HepG2 (cell line): ENCODE measurements around the gene CHST6. TPM values are rescaled to one million over a fixed set of nuclear protein-coding genes. Genes with fewer than 3 reads are reported as not detected.
A peak's percentile ranks its signal among the peaks of the same experiment; 100 is the strongest.

Experiments used
- DR1 ChIP-seq: sonication (generic); formaldehyde crosslinking; IDR thresholded peaks from 2 replicates; pipeline ENCODE4 v1.8.0; 2021; ENCODE audit warnings: mild to moderate bottlenecking, missing genetic modification reagents, inconsistent platforms
- DRAP1 ChIP-seq: IDR thresholded peaks from 2 replicates; pipeline ENCODE4 v1.6.1; 2016; ENCODE audit warnings: missing genetic modification reagents, missing compliant biosample characterization
- HDAC2 ChIP-seq: sonication (generic); formaldehyde crosslinking; IDR thresholded peaks from 2 replicates; pipeline ENCODE4 v1.4.0; 2020; ENCODE audit warnings: missing genetic modification reagents
- HNF4G ChIP-seq, 2 experiments: sonication (generic) in 1 of 2; formaldehyde crosslinking in 1 of 2; IDR thresholded peaks; 2 replicates each; pipeline versions ENCODE4 v1.4.0 to v1.6.1; 2011 to 2020; ENCODE audit warnings: borderline replicate concordance in 2 of 2, low read depth in 2 of 2, mild to moderate bottlenecking in 2 of 2, low read length in 1 of 2, missing genetic modification reagents in 1 of 2, moderate library complexity in 1 of 2
- HOMEZ ChIP-seq: IDR thresholded peaks from 2 replicates; pipeline ENCODE4 v1.6.1; 2016; ENCODE audit warnings: low read depth
- JUNB ChIP-seq: sonication (generic); formaldehyde crosslinking; IDR thresholded peaks from 2 replicates; pipeline ENCODE4 v1.8.0; 2022; ENCODE audit warnings: missing genetic modification reagents, mild to moderate bottlenecking, borderline replicate concordance
- MIER2 ChIP-seq: IDR thresholded peaks from 2 replicates; pipeline ENCODE4 v1.6.1; 2016; ENCODE audit warnings: missing biosample characterization, missing genetic modification reagents
- MIXL1 ChIP-seq: IDR thresholded peaks from 2 replicates; pipeline ENCODE4 v1.6.1; 2016
- NAIF1 ChIP-seq: sonication (generic); formaldehyde crosslinking; IDR thresholded peaks from 2 replicates; pipeline ENCODE4 v1.5.0; 2020; ENCODE audit warnings: mild to moderate bottlenecking, missing genetic modification reagents, borderline replicate concordance
- NCOR1 ChIP-seq: fragments of 200-600 bp; sonication (generic); IDR thresholded peaks from 2 replicates; pipeline ENCODE4 v1.7.0; 2017; ENCODE audit warnings: antibody characterized with exemption, low read length, borderline replicate concordance
- RFX5 ChIP-seq: IDR thresholded peaks from 2 replicates; pipeline ENCODE4 v1.6.1; 2011; ENCODE audit warnings: low read depth, low read length, improper control_type of control experiment
- RXRA ChIP-seq: sonication (generic); formaldehyde crosslinking; IDR thresholded peaks from 2 replicates; pipeline ENCODE4 v1.5.1; 2020; ENCODE audit warnings: missing genetic modification reagents
- SALL1 ChIP-seq: sonication (generic); formaldehyde crosslinking; IDR thresholded peaks from 2 replicates; pipeline ENCODE4 v1.8.0; 2022; ENCODE audit warnings: mild to moderate bottlenecking, missing genetic modification reagents
- SAP130 ChIP-seq: IDR thresholded peaks from 2 replicates; pipeline ENCODE4 v1.6.1; 2016; ENCODE audit warnings: low read depth
- SKIL ChIP-seq: sonication (generic); formaldehyde crosslinking; IDR thresholded peaks from 2 replicates; pipeline ENCODE4 v1.8.0; 2022; ENCODE audit warnings: missing genetic modification reagents, mild to moderate bottlenecking, moderate library complexity, borderline replicate concordance
- SOX13 ChIP-seq, 3 experiments: fragments of 450-650 bp in 1 of 3; sonication (generic) in 1 of 3; formaldehyde crosslinking in 1 of 3; IDR thresholded peaks in 2 of 3; conservative IDR thresholded peaks in 1 of 3; 2 replicates each; pipeline versions ENCODE4 v1.5.0 to v1.6.1; 2016 to 2020; ENCODE audit warnings: antibody characterized with exemption in 1 of 3, mild to moderate bottlenecking in 1 of 3, missing compliant biosample characterization in 1 of 3, missing genetic modification reagents in 1 of 3, moderate library complexity in 1 of 3
- SOX5 ChIP-seq: IDR thresholded peaks from 2 replicates; pipeline ENCODE4 v1.6.1; 2016; ENCODE audit warnings: borderline replicate concordance
- TBX3 ChIP-seq: fragments of 450-650 bp; IDR thresholded peaks from 2 replicates; pipeline ENCODE4 v1.6.1; 2017; ENCODE audit warnings: antibody characterized with exemption, mild to moderate bottlenecking, inconsistent platforms, borderline replicate concordance
- ZBTB1 ChIP-seq: sonication (generic); formaldehyde crosslinking; IDR thresholded peaks from 2 replicates; pipeline ENCODE4 v1.4.0; 2020; ENCODE audit warnings: missing genetic modification reagents, borderline replicate concordance
- ZNF780A ChIP-seq: sonication (generic); formaldehyde crosslinking; IDR thresholded peaks from 2 replicates; pipeline ENCODE4 v1.8.0; 2022; ENCODE audit warnings: mild to moderate bottlenecking, missing genetic modification reagents, moderate library complexity
- polyA plus RNA-seq, 8 experiments: library from polyadenylated mRNA; depleted of rRNA in 3 of 8; stranded (reverse) in 7 of 8; unstranded in 1 of 8; fragments of >200 nt; fragmentation: Illumina TruSeq in 4 of 8; extraction: Trizol in 4 of 8; gene quantifications; 2 replicates each; pipeline versions ENCODE4 v1.2.1 to v1.2.3, GENCODE V29; 2011 to 2016; ENCODE audit warnings: low read depth in 4 of 8, missing spikeins in 1 of 8, mixed read lengths in 1 of 8; ENCODE audit not compliant: insufficient read depth in 1 of 8
- total RNA-seq, 5 experiments: library from RNA; depleted of rRNA; stranded (reverse); fragments of >200 nt; fragmentation: Illumina TruSeq; extraction: Trizol; gene quantifications; 2 replicates each; pipeline ENCODE4 v1.2.3, GENCODE V29; 2016; ENCODE audit warnings: low read depth in 1 of 5
- TF ChIP-seq, protein P1 (sequence below): IDR thresholded peaks from 2 replicates; pipeline ENCODE4 v1.6.1; 2016; ENCODE audit warnings: mild to moderate bottlenecking
- TF ChIP-seq, protein P2 (sequence below): sonication (generic); formaldehyde crosslinking; IDR thresholded peaks from 2 replicates; pipeline ENCODE4 v1.4.0; 2020; ENCODE audit warnings: mild to moderate bottlenecking, missing genetic modification reagents

Gene CHST6
- total and polyA plus RNA-seq, 2 of the 13 experiments (the other 11 are each of a cell fraction or from before 2014, with no cell fraction given), result 0.18 to 0.91 TPM

DNA sequence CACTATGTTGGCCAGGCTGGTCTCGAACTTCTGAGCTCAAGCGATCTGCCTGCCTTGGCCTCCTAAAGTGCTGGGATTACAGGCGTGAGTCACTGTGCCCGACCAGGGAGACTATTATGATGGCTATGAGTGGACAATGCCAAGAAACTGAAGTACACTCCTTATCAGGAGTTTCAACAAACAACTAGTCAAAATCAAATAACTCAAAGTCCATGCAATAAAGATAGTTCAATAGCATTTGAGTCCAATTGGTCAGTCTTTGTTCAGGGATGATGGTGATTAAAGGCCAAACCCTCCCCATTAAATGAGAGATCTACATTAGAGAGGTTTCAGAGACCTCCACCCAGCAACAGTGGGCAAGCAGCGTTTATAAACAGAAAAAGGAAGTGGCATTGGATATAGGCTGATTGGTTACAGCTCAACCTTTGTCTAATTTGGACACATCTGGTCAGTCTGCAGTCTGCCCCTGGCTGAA, 32.6 kb upstream of the CHST6 start (continued):
- TF ChIP-seq HOMEZ (CRISPR knock-in tag) (peak; percentile 18; the same call in 1 of the 2 replicates), DRAP1 (CRISPR knock-in tag) (0 out of 2 replicates have a peak, but pooled peaks have one; percentile 19), RFX5 (peak; percentile 13; the same call in 1 of the 2 replicates), HDAC2 (CRISPR knock-in tag) (peak; percentile 40; the same call in 1 of the 2 replicates), ZBTB1 (no peak), NCOR1 (peak; percentile 69; the same call in 1 of the 2 replicates), NAIF1 (CRISPR knock-in tag) (no peak), SKIL (CRISPR knock-in tag) (no peak), TBX3 (peak; percentile 28; the same call in 1 of the 2 replicates), SALL1 (CRISPR knock-in tag) (peak; percentile 49), SAP130 (CRISPR knock-in tag) (0 out of 2 replicates have a peak, but pooled peaks have one; percentile 12), HNF4G (IDR thresholded peaks at IDR 0.05; ENCODE audit: borderline replicate concordance, low read depth, low read length) (peak; percentile 62), HNF4G (CRISPR knock-in tag; IDR thresholded peaks at IDR 0.05; ENCODE audit: borderline replicate concordance, low read depth) (no peak), MIER2 (CRISPR knock-in tag) (0 out of 2 replicates have a peak, but pooled peaks have one; percentile 39), SOX5 (CRISPR knock-in tag) (peak; percentile 65; the same call in 1 of the 2 replicates), JUNB (CRISPR knock-in tag) (no peak), ZNF780A (CRISPR knock-in tag) (no peak), DR1 (CRISPR knock-in tag) (no peak), RXRA (CRISPR knock-in tag) (0 out of 2 replicates have a peak, but pooled peaks have one; percentile 21), MIXL1 (CRISPR knock-in tag) (peak; percentile 31; the same call in 1 of the 2 replicates), SOX13 (IDR thresholded peaks at IDR 0.05) (peak; percentile 50; the same call in 1 of the 2 replicates), SOX13 (CRISPR knock-in tag; conservative IDR thresholded peaks at IDR 0.05 in 1 of 2, IDR thresholded peaks at IDR 0.05 in 1 of 2) (peak in 1 of 2 experiments; percentile 75; a peak in 2 of 4 replicates)
- TF ChIP-seq, protein P1, sequence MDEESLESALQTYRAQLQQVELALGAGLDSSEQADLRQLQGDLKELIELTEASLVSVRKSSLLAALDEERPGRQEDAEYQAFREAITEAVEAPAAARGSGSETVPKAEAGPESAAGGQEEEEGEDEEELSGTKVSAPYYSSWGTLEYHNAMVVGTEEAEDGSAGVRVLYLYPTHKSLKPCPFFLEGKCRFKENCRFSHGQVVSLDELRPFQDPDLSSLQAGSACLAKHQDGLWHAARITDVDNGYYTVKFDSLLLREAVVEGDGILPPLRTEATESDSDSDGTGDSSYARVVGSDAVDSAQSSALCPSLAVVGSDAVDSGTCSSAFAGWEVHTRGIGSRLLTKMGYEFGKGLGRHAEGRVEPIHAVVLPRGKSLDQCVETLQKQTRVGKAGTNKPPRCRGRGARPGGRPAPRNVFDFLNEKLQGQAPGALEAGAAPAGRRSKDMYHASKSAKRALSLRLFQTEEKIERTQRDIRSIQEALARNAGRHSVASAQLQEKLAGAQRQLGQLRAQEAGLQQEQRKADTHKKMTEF (CRISPR knock-in tag), result peak; percentile 45; the same call in 1 of the 2 replicates
- TF ChIP-seq, protein P2, sequence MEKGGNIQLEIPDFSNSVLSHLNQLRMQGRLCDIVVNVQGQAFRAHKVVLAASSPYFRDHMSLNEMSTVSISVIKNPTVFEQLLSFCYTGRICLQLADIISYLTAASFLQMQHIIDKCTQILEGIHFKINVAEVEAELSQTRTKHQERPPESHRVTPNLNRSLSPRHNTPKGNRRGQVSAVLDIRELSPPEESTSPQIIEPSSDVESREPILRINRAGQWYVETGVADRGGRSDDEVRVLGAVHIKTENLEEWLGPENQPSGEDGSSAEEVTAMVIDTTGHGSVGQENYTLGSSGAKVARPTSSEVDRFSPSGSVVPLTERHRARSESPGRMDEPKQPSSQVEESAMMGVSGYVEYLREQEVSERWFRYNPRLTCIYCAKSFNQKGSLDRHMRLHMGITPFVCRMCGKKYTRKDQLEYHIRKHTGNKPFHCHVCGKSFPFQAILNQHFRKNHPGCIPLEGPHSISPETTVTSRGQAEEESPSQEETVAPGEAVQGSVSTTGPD (CRISPR knock-in tag), result no peak
